Measurements from ENCODE around the gene SMAD3.

DNA sequence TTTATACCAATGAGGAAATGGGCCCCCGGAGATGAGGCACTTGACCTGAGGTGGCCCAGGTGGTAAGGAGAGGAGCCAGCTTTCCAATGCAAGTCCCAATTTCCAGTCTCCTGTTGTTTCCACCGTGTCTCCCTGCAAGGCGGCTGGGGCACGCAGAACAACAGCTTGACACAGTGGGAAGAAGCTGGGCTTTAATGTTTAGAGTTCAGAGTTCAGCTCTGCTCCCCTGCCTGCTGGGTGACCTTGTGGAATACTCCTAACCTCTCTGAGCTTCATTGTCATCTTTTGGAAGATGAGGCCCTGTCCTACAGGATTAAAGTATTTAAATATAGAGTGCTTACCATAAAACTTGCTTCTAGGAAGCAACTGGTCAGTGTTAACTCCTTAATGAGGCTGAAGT lies 80.3 kb downstream of the SMAD3 start:
- TF ChIP-seq GATA1 (IDR thresholded peaks at IDR 0.05; ENCODE audit: low read depth, low read length): no peak
- TF ChIP-seq POLR2A (IDR thresholded peaks at IDR 0.05; ENCODE audit: low read length): no peak

All from erythroblast (primary cell).